Gastrocnemius medialis (tissue), 4 donors: ENCODE measurements around the gene ISM2. TPM values are rescaled to one million over a fixed set of nuclear protein-coding genes. Genes with fewer than 3 reads are reported as not detected.
"Not testable (repeated sequence)": the region's sequence is repeated elsewhere in the genome, so short reads cannot be mapped to it uniquely, and the experiment has no call there.

ENCODE experiments used
- ATAC-seq, 2 donors: fragments of 150-250 bp; one replicate each; pipeline ENCODE4 v1.9.1; 2016
- DNase-seq, 2 donors: peaks; one replicate each; pipeline ENCODE4 v3.0.0-alpha.2; 2019
- H3K27ac ChIP-seq, 4 donors: fragments of 200-600 bp; sonication (generic); 1 replicate in 1 of 4; 2 replicates in 3 of 4; pipeline ENCODE4 v1.5.1; 2016 to 2018; ENCODE audit warnings: mild to moderate bottlenecking in 2 of 4, moderate library complexity in 1 of 4
- H3K27me3 ChIP-seq, 3 donors: fragments of 200-600 bp; sonication (generic) in 2 of 3; 1 replicate in 1 of 3; 2 replicates in 2 of 3; pipeline versions ENCODE4 v1.5.1 to v1.6.0; 2016 to 2019; ENCODE audit warnings: mild to moderate bottlenecking in 1 of 3, moderate library complexity in 1 of 3
- H3K36me3 ChIP-seq, 2 donors: fragments of 200-600 bp; sonication (generic) in 1 of 2; one replicate each; pipeline ENCODE4 v1.5.1; 2017 to 2018
- H3K4me1 ChIP-seq, 2 donors: fragments of 200-600 bp; sonication (generic) in 1 of 2; one replicate each; pipeline ENCODE4 v1.5.1; 2016 to 2017; ENCODE audit warnings: mild to moderate bottlenecking in 2 of 2
- H3K4me3 ChIP-seq, 4 donors: fragments of 200-600 bp; sonication (generic) in 3 of 4; 1 replicate in 1 of 4; 2 replicates in 3 of 4; pipeline ENCODE4 v1.5.1; 2016 to 2019; ENCODE audit warnings: mild to moderate bottlenecking in 2 of 4
- H3K9me3 ChIP-seq, 3 donors: fragments of 200-600 bp; sonication (generic) in 2 of 3; 1 replicate in 1 of 3; 2 replicates in 2 of 3; pipeline ENCODE4 v1.5.1; 2016 to 2019
- CTCF ChIP-seq, 5 experiments: fragments of 450-650 bp in 3 of 5; fragments of 200-600 bp in 2 of 5; sonication (generic) in 2 of 5; IDR thresholded peaks in 4 of 5; conservative IDR thresholded peaks in 1 of 5; 1 replicate in 4 of 5; 2 replicates in 1 of 5; pipeline ENCODE4 v1.5.1; 2016 to 2019; ENCODE audit warnings: antibody characterized with exemption in 5 of 5, mild to moderate bottlenecking in 3 of 5, moderate library complexity in 3 of 5
- POLR2A ChIP-seq, 2 donors: fragments of 450-650 bp; IDR thresholded peaks; one replicate each; pipeline ENCODE4 v1.6.1; 2017; ENCODE audit warnings: antibody characterized with exemption in 2 of 2, mild to moderate bottlenecking in 2 of 2, moderate library complexity in 2 of 2
- in situ Hi-C, 4 donors: fragments of 200-750 bp; cut with MboI; loops; one replicate each; pipeline versions ENCODE4 v1.15.0 to v1.8.0; 2017; ENCODE audit warnings: low sequenced_read_pairs in 4 of 4
- intact Hi-C: fragments of 100-400 bp; cut with DNase I; formaldehyde crosslinking; loops from one replicate; pipeline ENCODE4 v1.15.1; 2023; ENCODE audit warnings: low total_unique reads
- total RNA-seq, 4 donors: library from RNA; depleted of rRNA; stranded (reverse); fragments of >200 nt; gene quantifications; one replicate each; pipeline versions ENCODE4 v1.1.0 to v1.2.3, GENCODE V29; 2016

ISM2 gene
- total RNA-seq, 4 donors from 2014 or later = not detected

DNA sequence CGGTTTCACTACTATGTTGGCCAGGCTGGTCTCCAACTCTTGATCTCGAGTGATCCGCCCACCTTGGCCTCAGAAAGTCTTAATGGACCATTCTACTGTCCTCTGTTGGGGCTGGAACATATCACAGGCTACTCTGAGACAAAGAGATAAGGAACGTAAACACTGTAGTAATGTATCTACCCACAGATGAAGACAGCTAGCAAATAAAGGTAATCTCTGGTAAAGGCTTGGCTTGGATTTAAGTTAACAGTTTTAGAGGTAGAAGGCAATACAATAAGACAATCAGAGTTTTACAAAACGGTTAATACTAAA lies 44.6 kb upstream of the ISM2 start:
- Histone ChIP-seq H3K27me3 (no peaks in the 10 kb centered on the region), H3K36me3 (peaks cover 0 to 4% of the 10 kb centered on the region in 2 donors), H3K9me3 (no peaks in the 10 kb centered on the region), H3K4me1 (peaks cover 0 to 6% of the 10 kb centered on the region in 2 donors), H3K4me3 (no peak overlapping the region), H3K27ac (peak overlapping the region in 2 of 4 donors; percentile 18 to 35)
- intact Hi-C loops (no loop called here), in situ Hi-C loops (no loop called here)
- ATAC-seq (no peak), DNase-seq (no peak)
- TF ChIP-seq CTCF (IDR thresholded peaks at IDR 0.05 in 4 of 5, conservative IDR thresholded peaks at IDR 0.05 in 1 of 5) = no peak
- TF ChIP-seq POLR2A (IDR thresholded peaks at IDR 0.05) = no peak

- ATAC-seq (peak in 1 of 2 donors; percentile 19), DNase-seq (no peak)
- H3K4me1 ChIP-seq = peaks cover 0 to 6% of the 10 kb centered on the region in 2 donors
- intact Hi-C loops = no loop called here
- H3K36me3 ChIP-seq = no peaks in the 10 kb centered on the region
- peak overlapping the region in 2 of 4 donors; percentile 18 to 35 for H3K27ac ChIP-seq
- no peaks in the 10 kb centered on the region for H3K27me3 ChIP-seq
- in situ Hi-C loops = no loop called here
- H3K9me3 ChIP-seq = no peaks in the 10 kb centered on the region
- no peak overlapping the region for H3K4me3 ChIP-seq
- TF ChIP-seq CTCF (IDR thresholded peaks at IDR 0.05 in 4 of 5, conservative IDR thresholded peaks at IDR 0.05 in 1 of 5) = no peak
- TF ChIP-seq POLR2A (IDR thresholded peaks at IDR 0.05) = no peak
Observed at GRCh38 chr14:77542421-77543239, 44.0 kb upstream of the ISM2 start.

GRCh38 chr14:77541905-77542304 lies 43.3 kb upstream of the ISM2 start:
- TF ChIP-seq CTCF (IDR thresholded peaks at IDR 0.05 in 4 of 5, conservative IDR thresholded peaks at IDR 0.05 in 1 of 5) (no peak), POLR2A (IDR thresholded peaks at IDR 0.05) (no peak)
- no peak for ATAC-seq
- H3K9me3 ChIP-seq = no peaks in the 10 kb centered on the region
- no peak overlapping the region for H3K27ac ChIP-seq
- H3K4me1 ChIP-seq = peaks cover 0 to 6% of the 10 kb centered on the region in 2 donors
- H3K27me3 ChIP-seq = no peaks in the 10 kb centered on the region
- DNase-seq = no peak
- no peak overlapping the region for H3K4me3 ChIP-seq
- no peaks in the 10 kb centered on the region for H3K36me3 ChIP-seq
- in situ Hi-C loops = no loop called here
- intact Hi-C loops = no loop called here

DNA sequence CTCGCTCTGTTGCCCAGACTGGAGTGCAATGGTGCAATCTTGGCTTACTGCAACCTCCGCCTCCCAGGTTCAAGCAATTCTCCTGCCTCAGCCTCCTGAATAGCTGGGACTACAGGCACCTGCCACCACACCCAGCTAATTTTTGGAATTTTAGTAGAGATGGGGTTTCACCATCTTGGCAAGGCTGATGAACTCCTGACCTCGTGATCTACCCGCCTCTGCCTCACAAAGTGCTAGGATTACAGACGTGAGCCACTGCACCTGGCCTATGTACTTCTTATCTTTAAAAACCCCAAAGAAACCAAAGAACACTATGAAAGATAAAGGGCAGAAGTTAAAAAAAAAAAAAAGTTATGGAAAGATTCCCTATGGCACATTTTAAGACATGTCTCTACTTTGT lies 38.3 kb upstream of the ISM2 start:
- H3K27me3 ChIP-seq, H3K9me3 ChIP-seq, DNase-seq, H3K36me3 ChIP-seq, H3K4me3 ChIP-seq, ATAC-seq, in situ Hi-C loops, intact Hi-C loops, H3K4me1 ChIP-seq, H3K27ac ChIP-seq: not testable (repeated sequence)

- Histone ChIP-seq H3K27me3 (no peaks in the 10 kb centered on the region), H3K27ac (no peak overlapping the region), H3K4me1 (no peaks in the 10 kb centered on the region), H3K4me3 (no peak overlapping the region), H3K36me3 (no peaks in the 10 kb centered on the region), H3K9me3 (no peaks in the 10 kb centered on the region)
- TF ChIP-seq CTCF (IDR thresholded peaks at IDR 0.05 in 4 of 5, conservative IDR thresholded peaks at IDR 0.05 in 1 of 5) (no peak), POLR2A (IDR thresholded peaks at IDR 0.05) (no peak)
- DNase-seq = no peak
- no peak for ATAC-seq
- intact Hi-C loops (no loop called here), in situ Hi-C loops (no loop called here)
Observed at GRCh38 chr14:77531071-77531470, 32.5 kb upstream of the ISM2 start.
